H9 (cell line): ENCODE results near the gene GATAD2B. TPM values are rescaled to one million over a fixed set of nuclear protein-coding genes. Genes with fewer than 3 reads are reported as not detected.

Experiments used
- DNase-seq: peaks from one replicate; pipeline ENCODE4 v3.0.0-alpha.2; 2017
- H2AFZ ChIP-seq: one replicate; pipeline ENCODE4 v1.6.1; 2013; ENCODE audit warnings: mild to moderate bottlenecking, low read length, control low read depth, moderate library complexity
- H2AK5ac ChIP-seq: 2 replicates; pipeline ENCODE4 v1.6.1; 2013; ENCODE audit warnings: low read length, control low read depth, mixed read lengths; ENCODE audit not compliant: insufficient read length
- H2BK120ac ChIP-seq: one replicate; pipeline ENCODE4 v1.6.1; 2013; ENCODE audit warnings: low read depth, mild to moderate bottlenecking, low read length, control low read depth, inconsistent platforms; ENCODE audit not compliant: poor library complexity, severe bottlenecking
- H2BK12ac ChIP-seq: 2 replicates; pipeline ENCODE4 v1.6.1; 2013; ENCODE audit warnings: low read length, control low read depth, mixed read lengths, low read depth; ENCODE audit not compliant: insufficient read length
- H2BK15ac ChIP-seq: 2 replicates; pipeline ENCODE4 v1.6.1; 2013; ENCODE audit warnings: low read depth, low read length, control low read depth
- H2BK20ac ChIP-seq: one replicate; pipeline ENCODE4 v1.6.1; 2013; ENCODE audit warnings: low read depth, mild to moderate bottlenecking, low read length, control low read depth, inconsistent platforms; ENCODE audit not compliant: poor library complexity, severe bottlenecking
- H2BK5ac ChIP-seq: 2 replicates; pipeline ENCODE4 v1.6.1; 2013; ENCODE audit warnings: low read length, control low read depth, mixed read lengths; ENCODE audit not compliant: insufficient read length
- H3K14ac ChIP-seq: 2 replicates; pipeline ENCODE4 v1.6.1; 2013; ENCODE audit warnings: low read length, control low read depth; ENCODE audit not compliant: insufficient read depth
- H3K18ac ChIP-seq: 2 replicates; pipeline ENCODE4 v1.6.1; 2013; ENCODE audit warnings: low read depth, mild to moderate bottlenecking, mixed read lengths, low read length, control low read depth; ENCODE audit not compliant: insufficient read length
- H3K23ac ChIP-seq: 2 replicates; pipeline ENCODE4 v1.6.1; 2013; ENCODE audit warnings: low read length, control low read depth, mixed read lengths, low read depth; ENCODE audit not compliant: insufficient read length
- H3K23me2 ChIP-seq: 2 replicates; pipeline ENCODE4 v1.6.1; 2013; ENCODE audit warnings: low read depth, mild to moderate bottlenecking, mixed read lengths, low read length, control low read depth; ENCODE audit not compliant: insufficient read length, poor library complexity, severe bottlenecking
- H3K27ac ChIP-seq: 2 replicates; pipeline ENCODE4 v1.5.1; 2013; ENCODE audit warnings: low read length, control low read depth, mixed read lengths, low read depth; ENCODE audit not compliant: insufficient read length
- H3K27me3 ChIP-seq: 2 replicates; pipeline ENCODE4 v1.6.1; 2013; ENCODE audit warnings: low read length, control low read depth, inconsistent platforms; ENCODE audit not compliant: insufficient read depth
- H3K4ac ChIP-seq: 2 replicates; pipeline ENCODE4 v1.6.1; 2013; ENCODE audit warnings: low read depth, mild to moderate bottlenecking, control low read depth, inconsistent platforms, low read length, moderate library complexity
- H3K4me1 ChIP-seq: 2 replicates; pipeline ENCODE4 v1.6.1; 2013; ENCODE audit warnings: low read length, control low read depth, inconsistent platforms; ENCODE audit not compliant: insufficient read depth
- H3K4me2 ChIP-seq: 2 replicates; pipeline ENCODE4 v1.6.1; 2013; ENCODE audit warnings: low read length, control low read depth, mixed read lengths; ENCODE audit not compliant: insufficient read length, insufficient read depth
- H3K56ac ChIP-seq: 2 replicates; pipeline ENCODE4 v1.6.1; 2013; ENCODE audit warnings: low read depth, mild to moderate bottlenecking, mixed read lengths, low read length, control low read depth; ENCODE audit not compliant: insufficient read length
- H3K79me1 ChIP-seq: 2 replicates; pipeline ENCODE4 v1.6.1; 2013; ENCODE audit warnings: low read depth, mild to moderate bottlenecking, moderate library complexity, low read length, control low read depth, inconsistent platforms; ENCODE audit not compliant: insufficient read depth, poor library complexity, severe bottlenecking
- H3K79me2 ChIP-seq: 2 replicates; pipeline ENCODE4 v1.6.1; 2013; ENCODE audit warnings: low read length, control low read depth, inconsistent platforms; ENCODE audit not compliant: insufficient read depth
- H3K9ac ChIP-seq: 2 replicates; pipeline ENCODE4 v1.6.1; 2013; ENCODE audit warnings: low read length, control low read depth, mixed read lengths; ENCODE audit not compliant: insufficient read length; ENCODE audit errors: extremely low read depth
- H3K9me3 ChIP-seq: one replicate; pipeline ENCODE4 v1.6.1; 2013; ENCODE audit warnings: low read depth, low read length, inconsistent platforms; ENCODE audit not compliant: control insufficient read depth
- H3T11ph ChIP-seq: one replicate; pipeline ENCODE4 v1.6.1; 2013; ENCODE audit warnings: mild to moderate bottlenecking, low read length, control low read depth, inconsistent platforms
- H4K20me1 ChIP-seq: one replicate; pipeline ENCODE4 v1.6.1; 2013; ENCODE audit not compliant: control insufficient read depth, insufficient read length, insufficient read depth
- H4K5ac ChIP-seq: 2 replicates; pipeline ENCODE4 v1.6.1; 2013; ENCODE audit warnings: low read depth, mild to moderate bottlenecking, mixed read lengths, low read length, control low read depth; ENCODE audit not compliant: insufficient read length
- H4K8ac ChIP-seq: replicated peaks from 2 replicates; pipeline ENCODE4 v1.6.1; 2013; ENCODE audit warnings: low read length, control low read depth, mixed read lengths, low read depth; ENCODE audit not compliant: insufficient read length
- H4K91ac ChIP-seq: 2 replicates; pipeline ENCODE4 v1.6.1; 2013; ENCODE audit warnings: low read depth, mild to moderate bottlenecking, moderate library complexity, mixed read lengths, low read length, control low read depth; ENCODE audit not compliant: insufficient read length
- H3K27ac Mint-ChIP-seq, 3 experiments: 2 replicates in 2 of 3; 3 replicates in 1 of 3; pipeline ENCODE4 v1.8.0; 2020 to 2021; ENCODE audit warnings: mixed read lengths in 3 of 3, mild to moderate bottlenecking in 1 of 3, moderate library complexity in 1 of 3
- H3K27me3 Mint-ChIP-seq: 2 replicates; pipeline ENCODE4 v1.8.0; 2021; ENCODE audit warnings: low read depth, mild to moderate bottlenecking, moderate library complexity, mixed read lengths
- H3K36me3 Mint-ChIP-seq, 3 experiments: 2 replicates in 2 of 3; 3 replicates in 1 of 3; pipeline ENCODE4 v1.8.0; 2020 to 2021; ENCODE audit warnings: low read depth in 3 of 3, mixed read lengths in 3 of 3; ENCODE audit not compliant: insufficient read depth in 1 of 3
- H3K4me1 Mint-ChIP-seq, 2 experiments: 2 replicates each; pipeline ENCODE4 v1.8.0; 2020; ENCODE audit warnings: mixed read lengths in 2 of 2
- H3K4me3 Mint-ChIP-seq, 2 experiments: 2 replicates in 1 of 2; 3 replicates in 1 of 2; pipeline ENCODE4 v1.8.0; 2020 to 2021; ENCODE audit warnings: mild to moderate bottlenecking in 2 of 2, mixed read lengths in 2 of 2, moderate library complexity in 1 of 2
- H3K9me3 Mint-ChIP-seq, 2 experiments: 2 replicates in 1 of 2; 3 replicates in 1 of 2; pipeline ENCODE4 v1.8.0; 2020; ENCODE audit warnings: mild to moderate bottlenecking in 2 of 2, mixed read lengths in 2 of 2, moderate library complexity in 1 of 2
- WGBS: extraction: QIAGEN DNeasy Blood & Tissue Kit; methylation state at CpG from one replicate; pipeline ENCODE4 v1.1.7; 2013; ENCODE audit warnings: missing lambda C conversion rate, low lambda C conversion rate, mixed read lengths; ENCODE audit not compliant: insufficient read length; ENCODE audit errors: extremely low coverage; 5-methylcytosine and 5-hydroxymethylcytosine counted together
- total RNA-seq: library from RNA; stranded (reverse); gene quantifications from 2 replicates; pipeline ENCODE4 v1.2.1, GENCODE V29; 2021
- TF ChIP-seq, protein P1 (sequence below): fragments of 200-600 bp; sonication (generic); conservative IDR thresholded peaks from 3 replicates; pipeline ENCODE4 v1.8.0; 2021; ENCODE audit warnings: antibody characterized with exemption, mild to moderate bottlenecking

The GATAD2B gene
- total RNA-seq, 1 experiment from 2014 or later, result 44.1 TPM

DNA sequence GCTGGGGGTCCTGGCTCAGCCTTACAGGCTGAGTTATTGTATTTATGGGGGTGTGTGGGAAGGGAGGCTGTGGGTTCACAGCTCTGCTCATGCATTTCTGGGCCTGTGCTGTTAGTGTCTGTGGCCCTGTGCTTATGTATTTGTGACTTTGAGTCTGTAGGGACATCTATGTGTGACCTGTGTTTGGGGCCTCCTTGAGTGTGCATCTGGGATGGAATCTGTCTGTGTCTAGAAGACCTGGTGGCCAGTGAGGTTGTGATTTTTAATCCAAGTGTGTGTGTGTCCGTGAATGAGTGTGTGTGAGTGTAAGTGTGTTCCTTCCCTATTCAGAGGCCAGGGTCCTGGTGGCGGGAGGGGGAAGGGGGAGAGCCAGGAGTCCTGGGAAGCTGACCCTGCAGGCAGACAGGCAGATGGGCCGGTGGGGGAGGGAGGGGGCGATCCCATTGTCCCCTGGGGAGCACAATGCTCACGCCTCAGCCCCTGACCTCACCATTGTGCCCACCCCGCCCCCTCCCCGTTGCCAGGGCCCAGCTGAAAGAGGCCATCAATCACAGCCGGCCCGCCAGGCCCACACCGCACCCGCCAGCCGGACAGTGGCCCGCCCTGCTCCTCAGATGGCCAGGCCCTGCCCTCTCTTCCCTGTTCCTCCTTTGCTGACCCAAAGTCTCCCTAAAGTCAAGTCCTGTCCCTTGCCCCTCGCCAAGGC is 128.0 kb downstream of the GATAD2B start:
- no peaks in the 10 kb centered on the region for H3K9me3 ChIP-seq
- no peak overlapping the region for H2BK15ac ChIP-seq
- Mint-ChIP-seq H3K27me3 (no peaks in the 10 kb centered on the region; the same call in none of the 2 replicates), H3K27ac (peak overlapping the region in 2 of 3 experiments; percentile 5 to 54; a peak in 3 of 7 replicates), H3K36me3 (no peaks in the 10 kb centered on the region), H3K4me1 (peaks cover 39 to 56% of the 10 kb centered on the region in 2 experiments), H3K4me3 (peak overlapping the region in 1 of 2 experiments; percentile 2; a peak in 1 of 5 replicates), H3K9me3 (no peaks in the 10 kb centered on the region)
- H4K20me1 ChIP-seq, result no peaks in the 10 kb centered on the region
- no peaks in the 10 kb centered on the region for H3K27me3 ChIP-seq
- no peak overlapping the region for H3K27ac ChIP-seq
- no peak overlapping the region for H3K18ac ChIP-seq
- H3K23me2 ChIP-seq, result no peaks in the 10 kb centered on the region
- H3T11ph ChIP-seq, result no peak overlapping the region
- H2BK5ac ChIP-seq, result no peak overlapping the region
- H3K23ac ChIP-seq, result no peak overlapping the region
- no peak overlapping the region for H3K9ac ChIP-seq
- H3K79me1 ChIP-seq, result no peaks in the 10 kb centered on the region
- no peaks in the 10 kb centered on the region for H3K4me1 ChIP-seq
- peak; percentile 33 for DNase-seq
- no peak overlapping the region for H2BK12ac ChIP-seq
- H2AK5ac ChIP-seq, result no peak overlapping the region
- no peak overlapping the region for H3K4me2 ChIP-seq
- no peak overlapping the region for H2BK120ac ChIP-seq
- no peaks in the 10 kb centered on the region for H3K79me2 ChIP-seq
- H3K56ac ChIP-seq, result no peak overlapping the region
- H2AFZ ChIP-seq, result no peak overlapping the region
- H4K91ac ChIP-seq, result no peak overlapping the region
- peak overlapping the region; percentile 42; the same call in 1 of the 2 replicates for H3K14ac ChIP-seq
- no peak overlapping the region for H3K4ac ChIP-seq
- WGBS, result no CpG with 5 or more reads among the region's 14 CpGs
- H2BK20ac ChIP-seq, result no peak overlapping the region
- TF ChIP-seq, protein P1, sequence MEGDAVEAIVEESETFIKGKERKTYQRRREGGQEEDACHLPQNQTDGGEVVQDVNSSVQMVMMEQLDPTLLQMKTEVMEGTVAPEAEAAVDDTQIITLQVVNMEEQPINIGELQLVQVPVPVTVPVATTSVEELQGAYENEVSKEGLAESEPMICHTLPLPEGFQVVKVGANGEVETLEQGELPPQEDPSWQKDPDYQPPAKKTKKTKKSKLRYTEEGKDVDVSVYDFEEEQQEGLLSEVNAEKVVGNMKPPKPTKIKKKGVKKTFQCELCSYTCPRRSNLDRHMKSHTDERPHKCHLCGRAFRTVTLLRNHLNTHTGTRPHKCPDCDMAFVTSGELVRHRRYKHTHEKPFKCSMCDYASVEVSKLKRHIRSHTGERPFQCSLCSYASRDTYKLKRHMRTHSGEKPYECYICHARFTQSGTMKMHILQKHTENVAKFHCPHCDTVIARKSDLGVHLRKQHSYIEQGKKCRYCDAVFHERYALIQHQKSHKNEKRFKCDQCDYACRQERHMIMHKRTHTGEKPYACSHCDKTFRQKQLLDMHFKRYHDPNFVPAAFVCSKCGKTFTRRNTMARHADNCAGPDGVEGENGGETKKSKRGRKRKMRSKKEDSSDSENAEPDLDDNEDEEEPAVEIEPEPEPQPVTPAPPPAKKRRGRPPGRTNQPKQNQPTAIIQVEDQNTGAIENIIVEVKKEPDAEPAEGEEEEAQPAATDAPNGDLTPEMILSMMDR, result no peak
- no peak overlapping the region for H4K5ac ChIP-seq
- H4K8ac ChIP-seq, result no peak overlapping the region
